Diencephalon (tissue), 1 donor: ENCODE data around the gene INMT. TPM values are rescaled to one million over a fixed set of nuclear protein-coding genes. Genes with fewer than 3 reads are reported as not detected.

Experiments used
- total RNA-seq: library from RNA; depleted of rRNA; stranded (reverse); fragments of >200 nt; gene quantifications from one replicate; pipeline ENCODE4 v1.2.3, GENCODE V29; 2014

INMT gene
- total RNA-seq: 0.23 TPM

DNA sequence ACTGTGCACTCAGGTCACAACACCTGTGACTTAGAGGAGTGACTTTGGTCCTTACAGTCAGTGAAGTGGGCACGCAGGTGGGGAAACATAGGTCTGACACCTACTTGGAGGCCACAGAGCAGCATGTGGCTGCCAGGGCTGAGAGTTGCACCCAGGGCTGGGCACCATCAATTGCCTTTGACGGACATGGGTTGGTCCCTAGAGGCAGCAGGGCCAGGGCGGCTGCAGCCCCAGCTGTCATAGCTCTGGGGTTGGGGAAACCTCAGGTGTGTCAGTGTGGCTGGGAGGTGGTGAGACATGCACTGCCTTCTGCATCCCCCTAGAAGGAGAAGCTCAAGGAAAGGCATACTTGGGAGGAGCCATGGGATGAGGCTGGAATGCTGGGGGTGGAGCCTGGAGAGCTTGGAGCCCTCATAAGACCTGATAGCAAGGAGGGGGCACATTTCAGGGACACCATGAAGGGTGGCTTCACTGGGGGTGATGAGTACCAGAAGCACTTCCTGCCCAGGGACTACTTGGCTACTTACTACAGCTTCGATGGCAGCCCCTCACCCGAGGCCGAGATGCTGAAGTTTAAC, at the start of gene INMT:
Gene INMT (plus strand): TSS at position 440 of the 578 bp plus-strand sequence. CDS start 16 bp downstream, at position 456.

DNA sequence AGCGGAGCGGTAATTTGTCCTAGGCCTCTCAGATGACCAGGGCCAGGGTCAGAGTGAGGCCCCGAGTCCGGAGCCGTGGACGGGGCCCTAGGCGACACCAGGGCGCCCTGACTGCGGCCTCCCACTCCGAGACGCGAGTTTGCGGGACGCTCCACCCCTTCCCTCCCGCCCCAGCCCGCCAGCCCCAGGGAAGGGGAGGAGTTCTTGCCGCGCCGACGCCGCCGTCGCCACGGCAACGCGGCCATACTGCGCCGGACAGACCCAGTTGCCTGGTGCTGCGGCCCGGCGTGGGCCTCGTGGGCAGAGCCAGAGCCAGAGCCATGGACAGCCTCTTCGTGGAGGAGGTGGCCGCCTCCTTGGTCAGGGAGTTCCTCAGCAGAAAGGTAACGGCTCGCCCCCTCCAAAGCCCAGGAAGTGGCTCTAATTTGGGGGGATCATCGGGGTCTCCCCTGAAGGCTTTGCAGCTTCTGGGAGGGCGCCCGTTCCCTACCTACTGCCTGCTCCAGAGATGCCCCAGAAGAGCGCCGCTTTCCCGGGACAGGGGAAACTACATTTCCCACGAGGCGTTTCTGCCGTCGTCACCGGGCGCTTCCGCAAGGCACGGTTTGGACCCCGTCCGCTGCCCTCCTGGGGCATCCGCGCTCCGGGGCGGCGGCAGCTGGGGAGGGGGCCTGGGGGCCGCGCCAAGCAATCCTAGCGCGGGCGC, 19.4 kb downstream of the INMT start, which contains the start of gene MINDY4:
Gene MINDY4 (plus strand): TSS at position 244 of the 706 bp plus-strand sequence. CDS start 77 bp downstream, at position 321.

Other genes with a start within 250 kb of the INMT start
- 27.0 TPM for gene GGCT, start 247.3 kb upstream of the INMT start, total RNA-seq
- 114 TPM for gene GARS1, start 157.3 kb upstream of the INMT start, total RNA-seq
- 1.6 TPM for gene CRHR2, start 69.7 kb upstream of the INMT start, total RNA-seq
- gene MINDY4, start 19.3 kb downstream of the INMT start, total RNA-seq: 6.9 TPM
- 7.6 TPM for gene AQP1, start 159.7 kb downstream of the INMT start, total RNA-seq
- gene GHRHR, start 211.8 kb downstream of the INMT start, total RNA-seq: 2.8 TPM